HL-60/S4 treated with retinoic acid at 250 ng/mL for 4 days and 3 days (cell line): Measurements from ENCODE around the gene TET1.
"Not testable (repeated sequence)": the region's sequence is repeated elsewhere in the genome, so short reads cannot be mapped to it uniquely, and the experiment has no call there.

Experiments
- in situ Hi-C: fragments of 300-500 bp; cut with MboI; formaldehyde crosslinking; loops from 2 replicates; pipeline ENCODE4 v1.7.0; 2022; ENCODE audit warnings: low sequenced_read_pairs

The TET1 gene

GRCh38 chr10:68604441-68604840 lies 44.3 kb downstream of the TET1 start:
- in situ Hi-C loops: no loop called here

GRCh38 chr10:68606918-68607317 lies 46.8 kb downstream of the TET1 start:
- in situ Hi-C loops: no loop called here

- in situ Hi-C loops: not testable (repeated sequence)
Measured at GRCh38 chr10:68610023-68610422, 49.9 kb downstream of the TET1 start.

GRCh38 chr10:68611227-68611626 lies 51.1 kb downstream of the TET1 start:
- in situ Hi-C loops: no loop called here

DNA sequence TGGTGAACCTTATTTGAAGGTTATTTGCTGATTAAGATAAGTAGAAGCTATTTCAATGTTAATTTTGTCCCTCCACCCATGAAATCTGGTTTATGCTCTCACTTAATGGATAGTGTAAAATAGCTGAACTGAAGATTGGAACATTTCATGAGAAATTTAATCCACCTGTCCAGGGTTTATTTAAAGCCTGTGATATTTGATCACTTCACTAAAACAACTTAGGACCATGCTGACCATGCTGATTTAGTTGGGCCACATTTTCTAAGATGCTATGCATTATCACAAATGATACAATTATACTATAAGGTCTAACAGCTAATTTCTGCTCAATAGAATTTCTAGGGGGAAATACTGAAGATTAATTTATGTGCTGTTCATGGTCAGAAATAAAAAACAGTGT lies 53.8 kb downstream of the TET1 start:
- in situ Hi-C loops: not testable (repeated sequence)

GRCh38 chr10:68617691-68618090 lies 57.6 kb downstream of the TET1 start:
- in situ Hi-C loops: not testable (repeated sequence)

DNA sequence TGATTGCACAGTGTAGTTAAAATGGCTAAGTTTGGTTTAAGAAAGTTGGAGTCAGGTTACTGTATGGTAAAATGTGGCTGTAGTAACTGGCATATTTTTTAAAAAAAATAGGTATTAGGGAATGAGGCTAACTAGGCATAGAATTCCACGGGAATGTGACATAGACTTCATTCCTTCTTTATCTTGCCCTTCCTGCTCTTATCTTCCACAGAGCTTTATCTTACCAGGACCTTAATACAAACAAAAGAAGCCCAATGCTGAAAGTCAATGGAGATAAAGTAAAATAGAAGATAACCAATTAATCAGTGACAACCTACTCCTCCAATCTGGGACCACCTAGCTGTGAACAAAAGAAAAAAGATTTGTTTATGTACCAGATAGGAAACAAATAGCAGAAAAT lies 58.1 kb downstream of the TET1 start:
- in situ Hi-C loops: no loop called here

GRCh38 chr10:68619595-68619994 lies 59.5 kb downstream of the TET1 start:
- in situ Hi-C loops: no loop called here

GRCh38 chr10:68625316-68625921 lies 65.3 kb downstream of the TET1 start:
- in situ Hi-C loops: no loop called here

GRCh38 chr10:68628576-68629127 lies 68.5 kb downstream of the TET1 start:
- in situ Hi-C loops: no loop called here

- in situ Hi-C loops: not testable (repeated sequence)
Measured at GRCh38 chr10:68632271-68632560, 72.1 kb downstream of the TET1 start.

GRCh38 chr10:68633281-68633680 lies 73.1 kb downstream of the TET1 start:
- in situ Hi-C loops: no loop called here

GRCh38 chr10:68633816-68634466 lies 73.8 kb downstream of the TET1 start:
- in situ Hi-C loops: no loop called here

DNA sequence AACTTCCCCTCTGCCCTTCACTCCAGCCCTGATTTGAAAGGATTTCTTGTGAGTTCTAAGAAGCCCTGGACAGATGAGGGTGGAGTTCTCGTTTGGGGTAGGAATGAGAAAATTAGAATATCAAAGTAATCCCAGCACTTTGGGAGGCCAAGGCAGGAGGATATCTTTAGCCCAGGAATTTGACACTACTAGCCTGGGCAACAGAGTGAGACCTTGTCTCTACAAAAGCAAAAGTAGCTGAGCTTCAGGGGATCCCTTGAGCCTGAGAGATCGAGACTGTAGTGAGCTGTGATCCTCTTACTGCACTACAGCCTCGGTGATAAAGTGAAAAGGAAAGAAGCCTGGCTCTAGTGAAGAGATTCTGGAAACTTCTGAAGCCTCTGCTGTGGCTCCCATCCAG lies 76.2 kb downstream of the TET1 start:
- in situ Hi-C loops: no loop called here

DNA sequence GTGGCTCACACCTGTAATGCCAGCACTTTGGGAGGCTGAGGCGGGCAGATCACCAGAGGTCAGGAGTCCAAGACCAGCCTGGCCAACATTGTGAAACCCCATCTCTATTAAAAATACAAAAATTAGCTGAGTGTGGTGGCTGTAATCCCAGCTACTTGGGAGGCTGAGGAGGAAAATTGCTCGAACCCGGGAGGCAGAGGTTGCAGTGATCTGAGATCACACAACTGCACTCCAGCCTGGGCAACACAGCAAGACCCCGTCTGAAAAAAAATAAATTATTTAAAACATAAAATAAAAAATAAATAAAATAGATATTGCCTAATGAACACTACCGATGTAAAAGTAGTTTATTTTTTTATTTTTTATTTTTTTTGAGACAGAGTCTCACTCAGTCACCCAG lies 83.4 kb downstream of the TET1 start:
- in situ Hi-C loops: not testable (repeated sequence)

GRCh38 chr10:68647672-68648341 lies 87.7 kb downstream of the TET1 start:
- in situ Hi-C loops: no loop called here

DNA sequence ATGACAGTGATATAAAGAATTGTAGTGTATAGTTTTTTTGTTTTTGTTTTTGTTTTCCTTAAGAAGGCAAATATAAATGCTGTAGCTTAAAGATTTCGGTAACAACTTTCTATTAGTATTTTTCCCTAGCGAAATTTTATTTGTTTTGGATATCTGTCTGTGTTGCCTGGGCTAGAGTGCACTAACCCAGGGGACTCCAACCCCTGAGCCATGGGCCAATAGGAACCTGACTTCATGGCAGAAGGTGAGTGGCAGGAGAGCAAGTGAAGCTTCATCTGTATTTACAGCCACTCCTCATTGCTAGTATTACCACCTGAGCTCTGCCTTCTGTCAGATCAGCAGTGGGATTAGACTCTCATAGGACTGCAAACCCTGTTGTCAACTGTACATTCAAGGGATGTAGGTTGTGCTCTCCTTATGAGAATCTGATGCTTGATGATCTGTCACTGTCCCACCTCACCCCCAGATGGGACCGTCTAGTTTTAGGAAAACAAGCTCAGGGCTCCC lies 95.5 kb downstream of the TET1 start:
- in situ Hi-C loops: no loop called here

- in situ Hi-C loops: no loop called here
Measured at GRCh38 chr10:68665841-68666240, 105.7 kb downstream of the TET1 start.

GRCh38 chr10:68666280-68666760 lies 106.2 kb downstream of the TET1 start:
- in situ Hi-C loops: no loop called here

- in situ Hi-C loops: no loop called here
Measured at GRCh38 chr10:68668231-68668630, 108.1 kb downstream of the TET1 start.

GRCh38 chr10:68668972-68669371 lies 108.8 kb downstream of the TET1 start:
- in situ Hi-C loops: no loop called here

GRCh38 chr10:68684413-68684812 lies 124.3 kb downstream of the TET1 start:
- in situ Hi-C loops: no loop called here
